Prostate gland (tissue), 2 donors: ENCODE measurements around the gene SIRT4.
"Not testable (repeated sequence)": the region's sequence is repeated elsewhere in the genome, so short reads cannot be mapped to it uniquely, and the experiment has no call there.

Source experiments
- POLR2A ChIP-seq: fragments of 450-650 bp; IDR thresholded peaks from one replicate; pipeline ENCODE4 v1.6.1; 2016; ENCODE audit warnings: antibody characterized with exemption, mild to moderate bottlenecking
- POLR2AphosphoS5 ChIP-seq: sonication (generic); formaldehyde crosslinking; IDR thresholded peaks from one replicate; pipeline ENCODE4 v1.6.1; 2017; ENCODE audit warnings: antibody characterized with exemption
- TF ChIP-seq, protein P1 (sequence below), 4 experiments: fragments of 200-600 bp in 2 of 4; fragments of 450-650 bp in 2 of 4; sonication (generic) in 2 of 4; IDR thresholded peaks; 1 replicate in 3 of 4; 2 replicates in 1 of 4; pipeline ENCODE4 v1.5.1; 2016 to 2019; ENCODE audit warnings: antibody characterized with exemption in 4 of 4, mild to moderate bottlenecking in 2 of 4, moderate library complexity in 2 of 4

DNA sequence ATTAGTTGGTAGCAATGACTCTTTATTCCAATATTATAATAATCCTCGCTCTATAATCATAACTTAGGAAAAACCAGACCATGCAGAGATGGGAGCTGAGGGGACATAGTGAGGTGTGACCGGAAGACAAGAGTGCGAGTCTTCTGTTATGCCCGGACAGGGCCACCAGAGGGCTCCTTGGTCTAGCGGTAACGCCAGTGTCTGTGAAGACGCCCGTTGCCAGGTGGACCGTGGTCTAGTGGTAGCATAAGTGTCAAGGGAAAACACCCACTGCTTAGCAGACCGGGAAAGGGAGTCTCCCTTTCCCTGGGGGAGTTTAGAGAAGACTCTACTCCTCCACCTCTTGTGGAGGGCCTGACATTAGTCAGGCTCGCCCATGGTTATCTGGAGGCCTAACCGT lies 33.3 kb downstream of the SIRT4 start:
- TF ChIP-seq, protein P1, sequence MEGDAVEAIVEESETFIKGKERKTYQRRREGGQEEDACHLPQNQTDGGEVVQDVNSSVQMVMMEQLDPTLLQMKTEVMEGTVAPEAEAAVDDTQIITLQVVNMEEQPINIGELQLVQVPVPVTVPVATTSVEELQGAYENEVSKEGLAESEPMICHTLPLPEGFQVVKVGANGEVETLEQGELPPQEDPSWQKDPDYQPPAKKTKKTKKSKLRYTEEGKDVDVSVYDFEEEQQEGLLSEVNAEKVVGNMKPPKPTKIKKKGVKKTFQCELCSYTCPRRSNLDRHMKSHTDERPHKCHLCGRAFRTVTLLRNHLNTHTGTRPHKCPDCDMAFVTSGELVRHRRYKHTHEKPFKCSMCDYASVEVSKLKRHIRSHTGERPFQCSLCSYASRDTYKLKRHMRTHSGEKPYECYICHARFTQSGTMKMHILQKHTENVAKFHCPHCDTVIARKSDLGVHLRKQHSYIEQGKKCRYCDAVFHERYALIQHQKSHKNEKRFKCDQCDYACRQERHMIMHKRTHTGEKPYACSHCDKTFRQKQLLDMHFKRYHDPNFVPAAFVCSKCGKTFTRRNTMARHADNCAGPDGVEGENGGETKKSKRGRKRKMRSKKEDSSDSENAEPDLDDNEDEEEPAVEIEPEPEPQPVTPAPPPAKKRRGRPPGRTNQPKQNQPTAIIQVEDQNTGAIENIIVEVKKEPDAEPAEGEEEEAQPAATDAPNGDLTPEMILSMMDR (IDR thresholded peaks at IDR 0.05): peak in 3 of 4 experiments; percentile 16 to 65 (median 59)
- not testable (repeated sequence) for TF ChIP-seq POLR2A, POLR2AphosphoS5
